HG03039 (cell line): ENCODE data around the gene STARD5.

Source experiments
- ATAC-seq: cut with Tn5 transposase; IDR thresholded peaks from one replicate; pipeline ENCODE4 v1.9.1; 2021; ENCODE audit warnings: mild to moderate bottlenecking, moderate library complexity; ENCODE audit not compliant: unreplicated experiment

STARD5 gene

DNA sequence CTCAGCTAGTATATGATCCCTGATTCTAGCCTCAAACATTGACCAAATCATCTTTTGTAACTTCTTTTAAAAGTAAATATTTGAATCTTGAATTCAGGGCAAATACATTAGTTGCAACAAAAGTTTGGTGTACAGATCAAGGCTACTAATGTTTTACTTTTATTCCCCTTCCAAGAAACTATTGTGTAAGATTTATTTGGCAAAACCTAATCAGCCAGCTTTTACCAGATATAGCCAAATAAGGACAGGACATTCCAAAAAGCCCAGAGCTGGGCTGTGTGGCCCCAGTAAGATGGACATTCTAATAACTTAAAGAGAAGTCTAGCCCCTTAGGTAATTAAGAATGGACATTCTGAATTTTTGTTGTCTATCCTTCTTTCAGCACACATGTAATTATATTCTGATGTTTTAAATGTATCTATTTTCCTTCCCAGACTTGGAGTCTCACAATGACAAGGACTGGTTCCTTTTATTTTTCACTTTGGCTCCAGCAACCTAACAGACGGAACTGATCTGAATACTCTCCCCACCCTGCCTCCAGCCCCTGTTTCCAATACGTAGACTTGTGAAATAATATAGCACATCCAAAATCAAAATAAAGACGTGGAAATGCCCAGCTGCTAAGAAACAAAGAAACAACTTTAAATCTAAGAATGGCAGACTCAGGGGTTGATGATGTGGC lies 48.1 kb downstream of the STARD5 start:
- no peak for ATAC-seq

DNA sequence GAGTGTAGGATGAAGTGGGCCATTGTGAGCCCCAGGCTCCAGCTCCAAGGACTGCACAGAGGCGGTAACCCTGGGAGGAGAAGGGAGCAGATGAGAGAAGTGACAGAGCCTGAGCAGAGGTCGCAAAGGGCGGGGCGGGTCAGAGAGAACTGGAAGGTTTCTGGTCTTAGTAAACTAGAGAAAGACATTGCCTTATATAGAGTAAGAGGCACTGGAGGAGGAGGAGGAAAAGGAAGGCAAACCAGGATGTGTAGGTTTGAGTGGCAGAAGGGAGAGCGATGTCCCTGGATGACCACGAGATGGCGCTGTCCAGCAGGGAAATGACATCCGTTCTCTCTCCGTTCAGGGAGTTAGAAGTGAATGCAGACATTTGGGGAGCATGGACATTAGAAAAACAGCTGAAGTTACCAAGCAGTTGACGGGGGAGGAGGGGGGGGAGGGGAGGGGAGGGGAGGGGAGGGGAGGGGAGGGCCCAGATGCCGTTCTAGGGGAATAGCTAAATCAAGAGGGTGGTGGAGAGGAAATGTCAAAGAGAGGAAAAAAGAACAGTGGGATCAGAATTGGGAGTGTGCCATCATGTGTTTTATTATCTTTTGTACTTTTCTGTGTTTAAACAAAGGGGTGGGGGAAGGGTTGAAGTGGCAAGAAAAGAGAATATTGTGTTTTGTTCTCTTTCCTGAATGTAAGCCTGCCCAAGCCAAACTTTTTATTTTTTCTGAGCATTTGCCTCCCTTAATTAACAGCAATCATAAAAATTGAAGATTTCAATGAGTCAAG lies 48.8 kb downstream of the STARD5 start:
- peak; percentile 75 for ATAC-seq

DNA sequence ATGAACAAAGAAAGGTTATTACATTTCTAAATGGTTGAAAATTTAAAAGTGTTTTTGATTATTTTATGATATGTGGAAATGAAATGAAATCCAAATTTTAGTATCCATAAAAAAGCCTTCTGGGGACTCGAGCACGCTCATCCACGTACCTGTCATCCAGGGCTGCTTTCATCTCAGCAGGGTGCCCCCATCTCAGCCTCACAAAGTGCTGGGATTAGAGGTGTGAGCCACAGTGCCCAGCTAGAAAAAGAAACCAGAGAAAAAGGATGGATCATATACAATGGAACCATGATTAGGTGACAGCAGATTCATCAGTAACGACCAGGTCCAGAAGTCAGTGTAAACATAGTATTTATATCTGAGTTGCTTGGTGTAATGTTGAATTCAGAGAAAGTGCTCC lies 49.7 kb downstream of the STARD5 start:
- no peak for ATAC-seq

DNA sequence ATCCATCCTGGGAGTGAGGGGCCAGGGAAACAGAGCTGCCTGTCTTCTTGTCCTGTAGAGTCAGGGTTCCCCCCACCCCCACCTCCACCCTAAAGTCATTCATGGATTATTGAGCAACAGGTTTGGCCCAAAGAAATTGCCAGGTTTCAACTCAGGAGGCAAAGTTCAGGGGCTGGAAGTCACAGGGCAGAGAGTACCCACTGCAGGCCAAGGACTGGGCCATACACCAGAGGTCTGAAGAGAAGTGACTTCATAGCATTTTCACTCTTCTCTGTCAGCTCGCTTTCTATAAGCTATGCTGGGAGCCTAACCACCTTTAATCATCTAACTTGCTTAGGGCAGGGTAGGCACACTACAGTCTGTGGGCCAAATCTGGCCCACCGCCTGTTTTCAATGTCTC lies 50.1 kb downstream of the STARD5 start:
- ATAC-seq, result no peak

DNA sequence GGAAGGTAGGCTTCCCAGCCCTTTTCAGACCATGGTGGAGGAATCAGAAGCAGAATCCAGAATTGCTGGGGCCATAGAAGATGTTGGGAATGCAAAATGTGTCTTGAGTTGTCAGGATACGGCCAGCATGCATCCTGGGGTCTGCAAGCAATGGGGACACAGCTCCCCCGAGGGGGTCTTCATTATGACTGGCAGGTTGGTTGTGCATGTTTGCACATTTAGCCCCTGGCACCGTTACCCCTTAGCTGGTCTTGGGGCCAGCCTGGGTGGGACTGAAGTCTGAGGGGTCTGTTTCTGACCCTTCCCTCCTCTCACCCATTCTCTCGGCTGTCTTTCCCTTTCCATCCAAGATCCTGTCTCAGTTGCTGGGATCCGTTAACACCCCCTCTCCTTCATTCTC lies 50.7 kb downstream of the STARD5 start:
- ATAC-seq, result no peak

DNA sequence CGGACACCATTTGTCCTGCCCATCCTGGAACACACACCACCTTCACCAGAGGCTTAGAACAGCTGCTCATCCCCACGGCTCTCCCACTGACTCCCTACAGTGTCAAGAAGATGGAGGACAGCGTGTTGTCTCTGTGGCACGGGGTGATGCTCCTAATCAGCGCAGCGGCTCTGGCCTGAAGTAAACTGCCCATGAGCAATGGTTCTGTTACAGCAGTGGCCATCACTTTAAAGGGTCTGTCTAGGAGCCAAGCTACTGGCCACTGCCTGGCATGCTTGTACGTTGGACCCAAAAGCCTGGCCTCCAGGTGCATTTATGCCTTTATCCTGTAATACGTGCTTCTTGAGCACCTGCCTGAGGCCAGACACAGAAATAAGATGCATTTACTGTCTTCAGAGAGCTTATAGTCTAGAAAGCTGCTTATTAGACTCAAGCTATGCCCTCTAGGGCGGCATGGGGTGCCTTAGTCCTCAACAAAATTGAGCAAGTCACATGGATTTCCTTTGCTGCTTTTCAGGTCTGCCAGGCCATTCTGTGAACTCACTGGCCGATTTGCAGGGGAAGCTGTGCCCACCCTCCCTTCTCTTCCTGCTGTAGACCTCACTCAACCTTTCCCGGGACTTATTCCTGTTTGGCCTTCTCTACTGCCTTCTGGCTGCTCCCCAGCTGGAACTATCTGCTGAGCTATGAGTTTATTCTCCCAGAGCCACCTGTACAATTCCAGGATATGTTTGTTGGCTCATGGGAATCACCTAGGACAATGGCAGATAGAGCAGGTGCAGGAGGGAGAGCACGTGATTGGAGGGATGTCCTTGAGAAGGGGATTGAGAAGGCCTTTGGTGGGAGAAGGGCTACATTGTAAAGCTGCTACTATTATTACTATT lies 51.9 kb downstream of the STARD5 start:
- no peak for ATAC-seq

DNA sequence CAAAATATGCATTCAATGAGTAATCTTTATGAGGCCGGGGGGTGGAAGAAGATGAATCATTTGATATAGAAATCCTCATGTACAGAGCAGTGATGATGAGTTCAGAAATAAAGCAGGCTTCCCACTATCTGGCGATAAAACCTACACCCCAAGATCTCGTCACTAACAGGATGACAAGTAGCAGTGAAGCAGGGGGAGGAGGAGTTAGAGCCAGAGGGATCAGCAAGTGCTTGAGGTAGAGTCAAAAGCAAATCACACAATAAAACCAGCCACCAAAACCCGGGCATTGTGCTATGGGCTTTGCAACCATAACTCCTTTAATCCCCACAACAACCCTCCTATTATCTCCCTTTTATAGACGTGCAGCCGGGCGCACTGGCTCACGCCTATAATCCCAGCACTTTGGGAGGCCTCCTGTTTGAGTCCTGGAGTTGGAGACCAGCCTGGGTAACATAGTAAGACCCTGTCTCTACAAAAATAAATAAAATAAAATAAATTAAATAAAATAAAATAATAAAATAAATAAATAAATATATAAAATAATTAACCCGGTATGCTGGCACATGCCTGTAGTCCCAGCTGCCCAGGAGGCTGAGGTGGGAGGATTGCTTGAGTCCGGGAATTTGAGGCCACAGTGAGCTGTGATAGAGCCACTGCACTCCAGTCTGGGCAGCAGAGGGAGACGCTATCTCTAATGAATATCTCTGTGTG lies 53.0 kb downstream of the STARD5 start:
- ATAC-seq, result no peak

DNA sequence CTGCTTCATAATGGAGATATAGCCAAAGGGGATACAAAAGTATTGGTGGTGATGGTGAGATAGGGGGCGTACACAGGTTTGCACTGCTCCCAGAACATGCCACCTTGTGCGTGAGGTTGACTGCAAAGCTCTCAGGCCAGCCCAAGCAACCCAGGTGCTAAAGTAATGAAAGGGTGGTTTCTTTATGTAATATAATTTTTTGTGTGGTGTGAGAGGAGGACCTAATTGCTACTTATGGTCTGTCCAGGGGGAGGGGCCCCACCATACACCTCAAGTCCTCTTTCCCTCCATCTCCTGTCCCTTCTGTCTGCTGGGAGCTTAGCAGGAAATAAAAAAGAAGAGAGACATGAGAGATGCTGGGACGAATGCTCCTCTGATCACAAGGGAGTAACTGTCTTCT lies 53.8 kb downstream of the STARD5 start:
- ATAC-seq, result no peak

DNA sequence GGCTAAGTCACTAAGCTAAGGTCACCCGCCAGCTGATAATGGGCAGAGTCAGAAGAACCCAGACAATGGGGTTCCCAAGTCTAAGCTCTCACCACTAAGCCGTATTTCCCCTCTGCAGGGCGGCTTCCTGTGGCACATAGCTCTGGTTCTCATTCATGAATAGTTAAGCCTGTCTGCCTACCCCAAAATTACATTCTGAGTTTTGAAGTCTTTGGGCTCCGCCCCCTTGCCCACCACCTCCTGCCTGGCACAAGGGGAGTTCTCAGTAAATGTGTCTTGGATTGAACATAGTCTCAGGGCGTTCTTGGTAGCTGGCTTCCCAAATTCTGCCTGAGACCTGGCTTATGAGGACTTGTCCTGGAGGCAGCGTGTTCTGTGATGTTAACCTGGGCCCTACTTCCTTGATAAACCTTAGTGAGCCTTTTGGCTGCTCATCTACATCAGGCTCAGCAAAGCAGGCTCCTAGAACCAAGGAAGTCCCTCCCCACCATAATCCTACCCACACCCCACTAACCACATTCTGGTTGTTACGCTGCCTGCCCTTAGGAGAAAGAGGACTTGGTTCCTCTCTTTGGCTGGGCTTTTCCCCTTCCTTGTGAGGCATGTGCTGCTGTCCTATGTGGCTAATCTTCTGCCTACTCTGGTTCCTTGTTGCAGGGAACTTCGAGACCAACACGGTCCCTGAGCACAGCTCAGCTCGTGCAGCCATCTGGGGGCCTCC lies 54.9 kb downstream of the STARD5 start:
- no peak for ATAC-seq

DNA sequence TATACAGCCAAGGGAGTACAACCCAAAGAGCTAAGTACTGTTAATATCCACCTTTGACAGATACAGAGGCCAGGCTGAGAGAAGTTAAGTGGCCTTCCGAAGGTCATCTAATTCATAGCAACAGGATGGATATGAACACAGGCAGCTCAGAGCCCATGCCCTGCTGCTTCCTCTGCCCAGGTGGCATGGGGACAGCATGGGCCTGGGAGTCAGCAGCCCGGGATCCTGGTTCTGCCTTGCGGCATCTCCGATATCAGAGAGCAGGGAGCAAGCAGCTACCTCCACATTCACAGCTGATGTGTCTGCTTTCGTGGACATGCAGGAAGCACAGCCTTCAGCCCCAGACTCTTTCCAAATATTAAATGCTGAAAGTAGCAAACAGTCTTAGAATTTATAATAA lies 55.6 kb downstream of the STARD5 start:
- ATAC-seq, result no peak

DNA sequence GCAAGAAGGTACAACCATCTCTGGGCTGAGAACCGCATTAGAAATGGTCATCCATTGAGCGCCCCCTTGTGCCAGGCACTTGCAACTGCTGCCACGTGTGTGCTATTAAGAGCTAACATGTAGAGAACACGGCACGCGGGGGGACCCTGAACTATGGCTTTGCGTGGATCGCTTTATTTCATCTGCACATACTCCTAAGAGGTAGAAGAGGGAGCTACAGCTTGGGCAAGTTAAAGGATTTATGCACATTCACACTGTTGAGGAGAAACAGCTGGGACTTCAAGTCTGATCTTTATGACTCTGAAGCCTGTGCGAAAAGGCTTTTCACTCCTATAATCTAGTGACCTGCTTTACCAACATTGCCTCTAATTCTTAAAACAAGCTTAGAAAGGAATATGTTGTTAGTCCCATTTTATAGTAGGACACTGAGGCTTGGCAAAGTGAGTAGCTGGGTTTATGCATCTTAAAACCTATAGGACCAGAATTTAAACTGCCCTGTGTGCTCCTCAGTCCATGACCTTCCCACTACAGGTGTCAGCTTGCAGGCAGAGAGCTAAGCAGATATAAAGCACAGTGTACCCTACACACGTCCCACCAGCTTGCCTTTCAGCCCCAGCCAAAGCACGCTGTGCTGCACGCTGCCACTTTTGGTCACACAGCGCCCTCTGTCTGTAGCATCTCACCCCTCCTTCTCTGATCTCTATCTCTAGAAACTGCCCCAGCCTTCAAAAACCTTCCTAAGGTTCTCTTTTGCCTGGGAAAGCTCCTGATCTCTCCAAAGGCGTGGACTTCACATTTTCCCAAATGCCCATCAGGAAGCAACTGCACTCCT lies 57.8 kb downstream of the STARD5 start:
- peak; percentile 43 for ATAC-seq

DNA sequence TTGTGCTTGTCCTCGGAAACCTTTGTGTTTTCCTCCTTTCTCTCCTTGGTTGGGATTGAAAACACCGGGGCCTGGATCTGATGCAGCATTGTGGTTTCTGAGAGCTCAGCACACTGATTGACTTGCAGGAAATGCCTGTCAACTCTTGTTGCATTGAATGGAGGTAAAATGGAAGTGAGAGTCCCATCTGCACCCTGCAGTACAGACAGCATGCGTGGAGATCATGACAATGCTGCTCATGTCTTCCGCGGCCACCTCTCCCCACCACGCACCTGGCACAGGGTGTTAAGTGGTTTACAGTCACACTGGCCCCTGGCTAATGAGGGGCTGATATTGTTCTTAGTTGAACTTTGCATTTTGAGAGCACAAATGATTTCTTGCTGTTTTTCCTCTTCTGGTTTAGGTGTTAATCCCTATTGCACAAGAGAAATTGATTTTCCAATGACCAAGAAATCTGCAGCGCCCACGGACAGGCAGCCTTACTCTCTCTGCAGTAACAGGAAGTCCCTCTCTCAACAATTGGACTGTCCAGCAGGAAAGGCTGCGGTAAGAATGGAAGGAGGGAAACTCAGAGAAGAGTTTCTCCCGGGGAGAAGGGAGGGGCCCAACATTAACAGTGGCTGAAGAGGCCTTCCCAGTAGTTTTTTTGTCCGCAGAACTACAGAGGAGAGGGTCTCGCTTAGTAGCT lies 58.5 kb downstream of the STARD5 start:
- ATAC-seq, result no peak

DNA sequence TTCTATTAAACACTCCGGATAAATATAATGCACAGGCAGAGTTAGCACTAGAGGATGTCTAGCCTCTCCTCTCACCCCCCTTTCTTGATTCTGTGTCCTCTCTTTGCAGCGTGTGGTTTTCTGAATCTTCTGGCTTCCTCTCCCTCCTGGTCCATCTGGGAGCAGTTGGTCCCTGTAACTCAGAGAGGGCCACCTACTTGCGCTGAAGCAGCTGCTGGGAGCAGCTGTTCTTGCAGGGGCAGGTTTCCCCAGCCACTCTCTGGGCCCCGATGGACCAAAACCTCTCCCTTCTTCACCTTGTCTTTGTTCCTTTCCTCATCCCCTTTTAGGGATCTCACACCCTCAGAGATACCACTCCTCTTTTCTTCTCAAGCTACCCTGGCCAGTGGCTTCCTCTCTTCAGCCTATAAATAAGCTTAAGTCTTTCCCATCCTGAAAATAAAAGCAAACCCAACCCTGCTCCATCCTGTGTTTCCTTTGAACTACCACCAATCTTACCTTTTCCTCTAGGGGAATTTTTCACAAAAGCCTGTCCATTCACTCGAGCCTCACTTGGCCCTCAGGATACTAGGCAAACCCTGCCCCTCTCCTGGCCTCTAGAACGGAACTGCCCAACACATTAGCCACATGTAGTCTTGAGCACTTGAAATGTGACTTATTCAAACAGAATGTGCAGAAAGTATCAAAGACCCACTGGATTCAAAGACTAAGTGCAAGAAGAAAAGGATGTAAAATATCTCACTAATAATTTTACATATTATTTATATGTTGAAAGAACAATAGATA lies 59.7 kb downstream of the STARD5 start:
- ATAC-seq, result no peak

DNA sequence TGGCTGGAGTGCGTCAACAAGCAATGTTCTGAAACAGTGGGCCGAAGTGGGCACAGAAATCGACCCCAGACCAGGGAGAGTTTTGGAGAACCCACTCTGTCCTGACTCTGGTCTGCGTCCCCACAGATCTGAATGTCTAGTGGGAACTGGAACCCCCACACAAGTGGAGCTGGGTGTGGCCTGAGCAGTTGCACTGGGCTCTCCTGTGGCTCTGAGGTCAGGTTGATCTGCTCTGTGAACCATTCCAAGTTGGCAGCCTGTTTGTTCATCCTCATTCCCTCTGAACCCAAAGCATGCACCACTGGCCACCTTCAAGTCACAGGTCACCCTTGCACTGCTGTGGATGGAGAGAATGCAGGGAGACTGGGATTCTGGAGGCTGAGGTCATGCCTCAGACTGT lies 60.5 kb downstream of the STARD5 start:
- ATAC-seq, result no peak

DNA sequence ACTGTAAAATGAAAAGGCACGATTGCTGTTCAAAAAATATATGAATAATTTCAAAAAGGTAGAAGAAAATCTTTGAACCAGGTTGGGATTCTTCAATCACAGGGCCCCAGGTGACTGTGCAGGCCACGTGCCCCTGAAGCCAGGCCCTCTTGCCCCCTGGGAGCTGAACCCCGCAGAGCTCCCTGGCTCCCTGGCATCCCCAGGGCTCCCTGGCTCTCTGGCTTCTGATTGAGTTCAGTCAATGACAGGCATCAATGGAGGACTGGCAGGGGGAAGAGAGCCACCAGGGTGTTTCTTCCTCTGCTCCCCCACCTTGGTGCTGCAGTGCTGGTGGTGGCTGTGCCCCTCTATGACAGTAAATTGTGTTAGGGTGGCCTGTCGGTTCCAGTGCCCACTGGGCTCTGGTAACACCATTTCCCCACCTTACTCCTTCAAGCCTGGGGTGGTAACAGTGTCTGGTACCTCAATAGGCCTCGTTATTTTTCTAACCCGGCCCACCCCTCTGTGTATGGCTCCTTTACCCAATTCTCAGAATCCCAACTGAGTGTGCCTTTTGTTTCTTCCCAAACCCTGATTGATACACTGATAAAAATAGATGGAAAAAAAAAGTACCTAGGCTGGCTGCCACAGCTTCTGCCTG lies 62.6 kb downstream of the STARD5 start:
- ATAC-seq, result no peak

DNA sequence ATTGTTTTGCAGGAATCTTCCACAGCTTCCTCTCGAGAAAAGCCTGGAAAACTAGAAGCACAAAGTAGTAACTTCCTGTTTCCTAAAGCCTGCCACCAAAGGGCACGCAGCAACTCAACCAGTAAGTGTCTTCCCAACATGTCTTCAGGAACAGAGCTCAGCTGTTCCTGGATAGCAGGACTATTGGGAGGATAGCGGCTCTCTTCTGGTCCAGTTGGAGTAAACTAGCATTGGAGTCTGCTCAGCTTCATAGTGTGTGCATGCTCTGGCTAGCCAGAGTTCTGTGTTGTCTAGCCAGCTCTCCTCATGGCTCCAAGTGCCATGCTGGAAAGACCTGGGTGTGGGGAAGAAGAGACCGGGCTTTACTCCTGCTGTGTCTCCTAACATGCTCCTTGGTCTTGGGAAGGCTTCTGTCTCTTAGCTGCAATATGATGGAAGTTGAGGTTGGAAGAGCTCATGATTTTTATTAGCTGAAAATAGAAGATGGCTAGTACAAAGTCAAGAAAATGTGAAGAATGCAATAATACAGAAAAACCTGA lies 64.1 kb downstream of the STARD5 start:
- no peak for ATAC-seq
